Stimulated activated naive CD4-positive, alpha-beta T cell treated with Interleukin-2 at 50 U/mL for 16 hours (primary cell): ENCODE results near the gene LRRC4C.

ENCODE experiments used
- DNase-seq: peaks from one replicate; lab custom pipeline; 2025; lab: John Stamatoyannopoulos, UW

Gene LRRC4C

GRCh38 chr11:41414771-41415440, 44.5 kb downstream of the LRRC4C start:
- DNase-seq = no peak

- DNase-seq = no peak
Observed at GRCh38 chr11:41413843-41414242, 45.6 kb downstream of the LRRC4C start.

DNA sequence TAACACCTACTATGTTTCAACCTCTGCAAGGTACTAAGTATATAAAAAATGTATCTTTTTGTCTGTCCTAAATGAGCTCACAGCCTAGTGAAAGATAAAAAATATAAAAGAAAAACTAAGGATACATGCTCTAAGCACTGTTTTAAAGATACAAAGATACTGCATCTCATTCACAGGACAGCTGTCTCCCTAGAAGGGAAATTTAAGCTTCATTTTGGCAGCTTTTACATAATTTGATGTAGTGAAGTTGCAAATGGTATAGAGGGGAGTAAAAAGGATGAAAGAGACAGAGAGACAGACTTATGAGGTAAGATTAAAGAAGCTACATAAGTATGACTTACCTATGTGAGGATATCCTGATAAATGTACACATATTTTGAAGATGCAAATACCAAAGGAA, 53.6 kb downstream of the LRRC4C start:
- DNase-seq = no peak

DNA sequence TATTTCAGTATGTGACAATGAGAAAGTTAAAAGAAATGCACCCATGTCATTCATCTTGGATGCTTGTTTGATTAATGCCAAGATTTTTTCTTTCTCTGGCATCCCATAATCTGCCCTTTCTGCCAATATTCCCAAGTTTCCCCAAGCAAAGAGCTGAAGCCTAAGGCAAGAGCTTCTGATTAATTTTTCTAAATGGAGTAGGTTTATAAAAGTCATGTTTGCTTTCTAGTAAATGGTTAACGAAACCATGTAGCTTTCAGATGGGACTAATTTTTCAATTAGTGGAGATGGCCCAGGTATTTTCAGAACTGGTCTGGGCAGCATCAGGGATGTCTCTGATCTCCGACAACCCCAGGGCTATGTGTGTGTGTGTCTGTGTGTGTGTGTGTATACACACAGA, 55.3 kb downstream of the LRRC4C start:
- DNase-seq = no peak

- DNase-seq = no peak
Observed at GRCh38 chr11:41403458-41403857, 56.0 kb downstream of the LRRC4C start.

DNA sequence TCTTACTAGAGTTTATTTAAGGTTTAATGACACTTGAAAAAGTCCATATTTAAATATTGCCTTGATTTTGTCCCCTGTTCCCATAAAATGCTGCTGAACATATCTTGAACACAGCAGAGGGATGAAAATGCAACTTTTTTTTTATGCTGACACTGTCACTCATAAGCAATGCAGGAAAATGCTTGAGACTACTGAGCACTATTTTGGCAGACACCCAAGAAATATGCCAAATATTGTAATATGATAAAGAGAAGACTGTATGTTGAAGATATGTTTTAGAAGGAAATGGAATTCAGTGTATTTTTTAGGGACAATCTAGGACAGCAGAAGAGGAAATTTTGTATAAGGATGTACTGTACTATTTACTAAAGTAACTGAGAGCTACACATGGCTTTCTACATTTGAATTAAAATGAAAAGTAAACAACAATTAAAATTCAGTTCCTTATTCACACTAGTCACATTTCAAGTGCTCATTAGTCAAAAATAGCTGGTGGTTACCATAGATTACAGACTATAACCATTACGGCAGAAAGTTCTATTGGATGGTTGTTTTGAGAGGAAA, 58.6 kb downstream of the LRRC4C start:
- no peak for DNase-seq

DNA sequence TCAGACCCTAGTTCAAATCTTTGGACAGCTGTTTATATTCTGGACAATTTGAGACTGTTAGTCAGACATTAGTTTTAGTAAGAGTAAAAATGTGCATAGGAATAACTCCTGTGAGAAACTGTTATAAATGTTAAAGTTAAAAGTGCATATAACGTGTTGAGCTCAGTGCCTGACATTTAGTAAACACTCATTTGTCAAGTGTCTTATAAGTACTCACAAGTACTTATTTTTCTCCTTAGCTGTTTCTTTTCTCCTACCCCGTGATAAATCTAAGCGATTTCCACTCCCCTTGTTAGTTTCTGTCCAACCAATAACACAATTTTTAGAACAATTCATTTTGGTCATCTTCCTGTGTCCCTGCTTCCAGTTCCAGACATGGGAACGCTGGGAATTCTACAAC, 59.3 kb downstream of the LRRC4C start:
- DNase-seq = no peak

DNA sequence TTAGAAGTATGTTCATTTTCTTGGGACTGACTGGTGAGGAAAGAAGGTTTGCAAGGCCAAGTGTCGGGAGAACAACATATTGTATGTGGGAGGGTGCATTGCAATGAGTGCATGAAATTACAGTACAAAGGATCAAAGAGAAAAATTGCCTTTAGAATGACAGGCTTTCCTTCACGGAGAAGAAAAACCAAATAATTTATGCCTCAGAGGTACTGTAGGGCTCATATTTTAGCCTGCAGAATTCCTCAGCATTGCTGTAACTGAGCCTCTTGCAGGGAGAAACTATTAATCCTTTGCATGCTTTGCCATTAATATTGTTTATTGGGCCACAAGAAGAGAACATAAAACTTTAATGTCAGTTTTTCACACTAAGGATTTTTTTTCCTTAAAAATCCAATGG, 60.1 kb downstream of the LRRC4C start:
- DNase-seq = no peak

GRCh38 chr11:41398175-41398574, 61.3 kb downstream of the LRRC4C start:
- DNase-seq = no peak

DNA sequence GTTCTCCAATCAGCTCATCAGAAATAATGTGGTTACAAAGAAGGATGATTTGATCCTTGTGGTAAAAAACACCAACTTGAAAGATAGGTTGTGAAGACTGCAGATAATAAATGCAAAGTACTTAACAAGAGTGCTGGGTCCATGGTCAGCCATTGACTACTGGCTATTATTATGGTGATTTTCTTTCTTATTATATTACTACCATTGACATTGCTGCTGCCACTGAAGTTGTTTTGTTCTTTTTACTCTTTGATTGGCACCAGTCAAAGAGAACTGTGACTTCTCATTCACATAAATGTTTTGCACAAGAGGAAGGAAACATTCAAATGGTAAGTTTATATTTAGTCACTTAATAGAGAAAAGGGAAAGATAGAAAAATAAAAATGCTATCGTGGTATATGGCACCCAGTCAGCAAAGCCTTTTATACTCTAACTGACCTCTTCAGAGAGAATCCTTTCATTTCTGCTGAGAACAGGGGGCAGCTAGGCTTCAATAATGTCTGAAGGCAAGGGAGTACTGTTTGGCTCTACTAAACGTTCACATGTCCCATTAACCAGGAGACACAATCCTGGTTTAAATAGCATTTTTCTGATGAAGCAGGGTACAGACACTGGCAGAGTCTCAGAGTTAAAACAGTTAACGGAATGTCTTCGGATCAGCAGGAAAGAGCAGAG, 64.8 kb downstream of the LRRC4C start:
- no peak for DNase-seq

- no peak for DNase-seq
Observed at GRCh38 chr11:41392596-41392995, 66.9 kb downstream of the LRRC4C start.

DNA sequence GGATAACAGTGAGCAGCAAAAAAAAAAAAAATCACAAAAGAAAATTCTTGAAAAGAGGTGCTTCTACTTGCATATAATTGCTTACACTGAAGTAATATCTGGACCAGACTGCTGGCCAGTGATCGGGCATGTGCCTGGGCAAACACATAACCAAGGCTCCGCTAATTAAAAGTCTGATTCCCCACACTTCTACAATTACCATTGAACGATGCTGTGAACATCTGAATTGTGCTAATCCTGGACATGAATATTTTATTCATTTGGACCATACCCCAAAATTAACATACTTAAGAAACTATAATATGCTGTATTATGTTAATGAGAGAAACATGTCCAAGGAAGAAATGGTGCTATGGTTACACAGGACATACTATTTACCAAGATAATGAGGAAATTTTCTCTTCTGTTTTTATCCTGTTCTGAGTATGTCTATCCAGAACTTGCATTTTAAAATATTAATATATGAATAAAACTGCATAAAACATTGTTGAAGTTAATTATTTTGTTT, 69.8 kb downstream of the LRRC4C start:
- no peak for DNase-seq

GRCh38 chr11:41384329-41384728, 75.1 kb downstream of the LRRC4C start:
- no peak for DNase-seq

- no peak for DNase-seq
Observed at GRCh38 chr11:41383768-41384167, 75.7 kb downstream of the LRRC4C start.

DNA sequence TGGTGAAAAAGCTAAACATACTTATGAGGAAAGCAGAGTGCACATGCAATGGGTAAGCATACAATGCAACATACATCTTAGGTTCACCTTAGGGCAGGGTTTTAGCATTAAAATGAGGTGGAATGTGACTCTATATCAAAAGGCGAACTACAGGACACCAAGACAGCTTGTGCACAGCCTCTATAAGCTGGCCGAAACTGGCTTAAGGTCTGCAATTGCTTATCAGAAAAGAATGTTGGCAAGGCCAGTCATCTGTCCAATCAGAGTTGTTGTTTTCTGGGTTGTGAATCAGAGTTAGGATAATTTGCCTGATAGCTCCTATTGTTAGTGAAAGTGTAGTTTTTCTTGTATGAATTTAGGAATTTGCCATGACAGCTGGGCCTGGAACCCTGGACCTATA, 76.5 kb downstream of the LRRC4C start:
- DNase-seq = no peak

DNA sequence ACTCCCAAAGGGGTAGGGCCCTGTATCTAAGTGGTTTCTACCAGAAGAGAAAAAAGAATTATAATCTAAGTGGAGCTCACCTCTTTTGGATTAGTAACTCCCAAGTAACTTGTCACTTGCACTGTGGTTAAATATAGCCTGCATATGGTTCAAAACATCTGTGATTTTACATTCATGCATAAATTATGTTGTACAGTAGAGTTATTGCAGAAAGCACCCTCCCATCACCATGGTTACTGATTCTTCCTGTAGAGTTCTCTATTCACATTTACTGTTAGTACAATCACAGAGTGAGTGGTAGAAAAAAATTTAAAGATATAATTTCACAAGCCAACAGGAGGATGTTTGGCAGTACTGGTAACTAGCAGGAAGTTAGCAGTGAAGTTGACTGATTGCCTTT, 80.4 kb downstream of the LRRC4C start:
- DNase-seq = no peak

GRCh38 chr11:41377709-41378394, 81.6 kb downstream of the LRRC4C start:
- DNase-seq = no peak

DNA sequence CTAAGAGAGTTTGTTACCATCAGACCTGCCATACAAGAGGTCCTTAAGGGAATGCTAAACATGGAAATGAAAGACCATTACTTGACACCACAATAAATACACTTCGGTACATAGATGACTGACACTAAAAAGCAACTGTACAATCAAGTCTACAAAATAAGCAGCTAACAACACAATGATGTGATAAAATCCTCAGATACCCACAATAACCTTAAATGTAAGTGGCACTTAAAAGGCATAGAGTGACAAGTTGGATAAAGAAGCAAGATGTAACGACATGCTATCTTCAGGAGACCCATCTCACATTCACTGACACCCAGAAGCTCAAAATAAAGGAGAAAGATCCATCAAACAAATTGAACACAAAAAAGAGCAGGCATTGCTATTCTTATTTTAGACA, 107.6 kb downstream of the LRRC4C start:
- DNase-seq = no peak

DNA sequence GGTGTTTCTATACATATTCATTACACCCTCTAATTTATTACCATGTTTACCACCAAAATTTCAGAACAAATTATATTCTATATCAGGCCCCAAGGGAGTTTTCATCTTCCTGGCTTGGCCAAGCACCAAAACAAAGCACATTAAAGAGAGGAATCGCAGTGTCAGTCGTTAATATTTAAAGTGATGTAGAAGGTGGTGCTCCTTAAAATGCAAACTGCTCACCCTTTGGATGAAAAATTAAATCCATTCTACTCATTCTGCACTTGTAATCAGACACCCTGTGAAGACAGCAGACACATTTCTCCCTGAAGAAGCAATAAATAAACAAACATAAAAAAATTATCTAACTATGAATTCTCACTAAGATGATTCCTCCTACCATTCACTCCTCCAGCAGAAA, 113.4 kb downstream of the LRRC4C start:
- DNase-seq = no peak

DNA sequence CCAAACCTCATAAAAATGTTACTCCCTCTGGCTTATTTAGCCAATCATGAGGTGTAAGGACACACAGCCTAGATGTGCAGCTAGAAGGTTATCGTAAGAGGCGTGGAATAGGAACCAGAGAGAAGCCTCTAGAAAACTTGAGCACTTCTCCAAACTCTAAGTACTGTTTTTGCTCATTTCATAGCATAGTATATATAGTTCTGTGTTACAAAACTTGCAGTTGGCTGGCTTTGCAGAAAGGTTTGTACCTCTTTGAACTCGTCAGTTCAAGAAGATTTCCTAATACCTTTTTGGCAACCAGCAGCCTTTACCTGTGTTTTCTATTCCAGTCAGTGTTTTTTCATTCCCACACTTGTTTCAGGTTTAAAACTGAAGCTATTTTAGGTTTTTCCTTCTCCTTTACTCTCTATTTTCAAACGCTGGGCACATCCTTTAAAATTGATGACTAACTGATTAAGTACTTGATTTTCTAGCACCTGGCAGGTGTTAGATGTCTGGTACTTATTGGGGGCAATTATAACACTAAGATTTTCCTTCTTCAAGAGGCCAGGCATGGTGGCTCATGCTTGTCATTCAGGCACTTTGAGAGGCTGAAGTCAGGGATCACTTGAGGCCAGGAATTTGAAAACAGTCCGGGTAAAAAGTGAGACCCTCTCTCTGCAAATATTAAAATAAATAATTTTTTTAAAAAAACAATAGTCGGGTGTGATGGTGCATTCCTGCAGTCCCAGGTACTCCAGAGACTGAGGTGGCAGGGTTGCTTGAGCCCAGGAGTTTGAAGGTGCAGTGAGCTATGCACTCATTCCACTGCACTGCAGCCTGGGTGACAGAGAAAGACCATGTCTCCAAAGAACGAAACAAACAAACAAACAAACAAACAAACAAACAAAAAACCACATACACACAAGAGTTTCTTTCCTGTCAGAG, 125.2 kb downstream of the LRRC4C start:
- no peak for DNase-seq

DNA sequence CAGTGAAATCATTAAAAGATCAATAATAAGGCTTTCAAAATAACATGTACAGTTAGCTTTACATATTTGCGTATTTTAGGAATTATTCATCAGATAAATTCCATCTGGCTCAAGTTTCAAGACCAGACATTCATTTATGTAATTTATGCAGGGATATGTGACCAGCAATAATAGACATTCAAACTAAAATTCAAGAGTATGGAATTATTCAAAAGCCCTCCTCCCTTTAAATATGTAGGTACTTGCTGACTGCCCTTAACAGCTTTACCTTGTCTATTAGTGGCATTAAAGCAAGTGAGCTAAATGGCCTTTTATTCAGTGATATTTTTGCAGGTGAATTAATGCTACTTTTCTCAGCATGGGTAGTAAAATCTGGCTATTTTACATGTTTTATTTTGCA, 126.1 kb downstream of the LRRC4C start:
- DNase-seq = no peak

- DNase-seq = no peak
Observed at GRCh38 chr11:41328324-41328723, 131.1 kb downstream of the LRRC4C start.
